Cardiac septum (tissue), 1 donor: ENCODE results near the gene ELOVL7. TPM values are rescaled to one million over a fixed set of nuclear protein-coding genes. Genes with fewer than 3 reads are reported as not detected.
"Not testable (repeated sequence)": the region's sequence is repeated elsewhere in the genome, so short reads cannot be mapped to it uniquely, and the experiment has no call there.

Source experiments
- DNase-seq: peaks from one replicate; pipeline ENCODE4 v3.0.0-alpha.2; 2020; ENCODE audit warnings: low spot score
- intact Hi-C: fragments of 100-400 bp; cut with DNase I; formaldehyde crosslinking; loops from one replicate; pipeline ENCODE4 v1.14.0; 2022
- long read RNA-seq: library from polyadenylated mRNA; unstranded; transcript quantifications from one replicate; pipeline ENCODE4 v2.0.0, GENCODE V29; 2021
- total RNA-seq: library from RNA; stranded (reverse); fragmentation: NEBNext Ultra II Directional; extraction: Animal tissue kit (Norgen Biotek cat#: 25700); gene quantifications from one replicate; pipeline ENCODE4 v1.2.1, GENCODE V29; 2021
- donor health status: DM: no; HTN: no; CAD: no.

Gene ELOVL7
- 0.97 TPM for total RNA-seq
- long read RNA-seq, partial matches to known transcripts = 0 of 1 reads
- long read RNA-seq, other reads (novel, unspliced or antisense) = 1 of 1 reads

GRCh38 chr5:60843936-60844905, at the start of gene ELOVL7:
Gene ELOVL7, minus strand, starts transcription at chr5:60844269. Its CDS starts 56,872 bp downstream, at chr5:60787397.
- intact Hi-C loops = loop anchor here (10.0 kb wide), 1 partner anchor 139 kb away; the partner anchor contains the start of gene DEPDC1B
- DNase-seq = no peak

GRCh38 chr5:60893521-60893920, 49.5 kb upstream of the ELOVL7 start:
- DNase-seq = no peak
- intact Hi-C loops = no loop called here

GRCh38 chr5:60891667-60892066, 47.6 kb upstream of the ELOVL7 start:
- no peak for DNase-seq
- intact Hi-C loops = no loop called here

- no peak for DNase-seq
- intact Hi-C loops = no loop called here
Observed at GRCh38 chr5:60888359-60889061, 44.4 kb upstream of the ELOVL7 start.

GRCh38 chr5:60887746-60888145, 43.7 kb upstream of the ELOVL7 start:
- intact Hi-C loops = no loop called here
- no peak for DNase-seq

- intact Hi-C loops = no loop called here
- no peak for DNase-seq
Observed at GRCh38 chr5:60887096-60887495, 43.0 kb upstream of the ELOVL7 start.

- DNase-seq = no peak
- intact Hi-C loops = no loop called here
Observed at GRCh38 chr5:60886158-60886557, 42.1 kb upstream of the ELOVL7 start.

GRCh38 chr5:60883229-60883628, 39.2 kb upstream of the ELOVL7 start:
- intact Hi-C loops = no loop called here
- DNase-seq = no peak

- intact Hi-C loops = no loop called here
- no peak for DNase-seq
Observed at GRCh38 chr5:60872892-60873291, 28.8 kb upstream of the ELOVL7 start.

- no peak for DNase-seq
- intact Hi-C loops = no loop called here
Observed at GRCh38 chr5:60870857-60871256, 26.8 kb upstream of the ELOVL7 start.

- DNase-seq, intact Hi-C loops: not testable (repeated sequence)
Observed at GRCh38 chr5:60860572-60860971, 16.5 kb upstream of the ELOVL7 start.

GRCh38 chr5:60856066-60856465, 12.0 kb upstream of the ELOVL7 start:
- intact Hi-C loops = no loop called here

GRCh38 chr5:60852940-60853339, 8.9 kb upstream of the ELOVL7 start:
- DNase-seq = no peak

More at GRCh38 chr5:60856066-60856465, 12.0 kb upstream of the ELOVL7 start:
- no peak for DNase-seq

GRCh38 chr5:60852317-60852716, 8.2 kb upstream of the ELOVL7 start:
- no peak for DNase-seq
- intact Hi-C loops = loop anchor here (5.0 kb wide), 1 partner anchor 190 kb away; no protein-coding TSS in a partner anchor

More at GRCh38 chr5:60852940-60853339, 8.9 kb upstream of the ELOVL7 start:
- intact Hi-C loops = loop anchor here (5.0 kb wide), 1 partner anchor 189 kb away; no protein-coding TSS in a partner anchor

- no peak for DNase-seq
- intact Hi-C loops = loop anchor here (5.0 kb wide), 1 partner anchor 191 kb away; no protein-coding TSS in a partner anchor
Observed at GRCh38 chr5:60851626-60852025, 7.6 kb upstream of the ELOVL7 start.

- no peak for DNase-seq
- intact Hi-C loops = loop anchor here (10.0 kb wide), 1 partner anchor 141 kb away; the partner anchor contains the start of gene DEPDC1B
Observed at GRCh38 chr5:60846298-60846697, 2.2 kb upstream of the ELOVL7 start.

- intact Hi-C loops = loop anchor here (10.0 kb wide), 1 partner anchor 139 kb away; the partner anchor contains the start of gene DEPDC1B
- DNase-seq = no peak
Observed at GRCh38 chr5:60843386-60843935, 608 bp downstream of the ELOVL7 start.

GRCh38 chr5:60842871-60843385, 1.1 kb downstream of the ELOVL7 start:
- no peak for DNase-seq
- intact Hi-C loops = loop anchor here (10.0 kb wide), 1 partner anchor 138 kb away; the partner anchor contains the start of gene DEPDC1B

GRCh38 chr5:60841361-60841760, 2.7 kb downstream of the ELOVL7 start:
- no peak for DNase-seq
- intact Hi-C loops = loop anchor here (10.0 kb wide), 1 partner anchor 137 kb away; the partner anchor contains the start of gene DEPDC1B
